ENCODE measurements around the gene ST6GALNAC3. TPM values are rescaled to one million over a fixed set of nuclear protein-coding genes. Genes with fewer than 3 reads are reported as not detected.

The ST6GALNAC3 gene
- total RNA-seq, 1 experiment from 2014 or later: 0.03 TPM

GRCh38 chr1:76314730-76315129 is 240.2 kb downstream of the ST6GALNAC3 start:
- Histone ChIP-seq H3K4me1 (ENCODE audit: control insufficient read depth, insufficient read depth, low read length) (no peaks in the 10 kb centered on the region), H3K9me3 (ENCODE audit: control insufficient read depth, insufficient read depth, low read depth, low read length) (no peaks in the 10 kb centered on the region), H3K27me3 (ENCODE audit: control insufficient read depth, insufficient read depth, low read length) (no peaks in the 10 kb centered on the region), H3K4me3 (ENCODE audit: low read depth in 2 of 2, low read length in 2 of 2) (no peak overlapping the region), H3K27ac (ENCODE audit: low read length) (no peak overlapping the region), H3K36me3 (ENCODE audit: control insufficient read depth, insufficient read depth, low read length) (no peaks in the 10 kb centered on the region)
- ChIA-PET POLR2A (no interaction called here), CTCF (no interaction called here)
- BruUV-seq (replicated peaks): no TSS peak
- no peak for ATAC-seq
- in situ Hi-C loops (cut with HindIII; ENCODE audit: low pct_unique_long_range_greater_than_20kb, low sequenced_read_pairs) (no loop called here), intact Hi-C loops (cut with micrococcal nuclease; ENCODE audit: unreplicated experiment) (no loop called here)
- no peak for TF ChIP-seq TCF7L2 (IDR thresholded peaks at IDR 0.05; ENCODE audit: low read depth, low read length)
- TF ChIP-seq SIN3A (IDR thresholded peaks at IDR 0.05; ENCODE audit: borderline replicate concordance, insufficient read depth, low read depth, low read length): no peak
- TF ChIP-seq REST (IDR thresholded peaks at IDR 0.05; ENCODE audit: insufficient read depth in 1 of 2, low read depth in 2 of 2, low read length in 1 of 2): no peak
- no peak for TF ChIP-seq POLR2AphosphoS5 (IDR thresholded peaks at IDR 0.05; ENCODE audit: low read depth, low read length)
- no peak for TF ChIP-seq CTCF (IDR thresholded peaks at IDR 0.05)
- no peak for DNase-seq (ENCODE audit: low read depth, low spot score)

- TF ChIP-seq POLR2AphosphoS5 (IDR thresholded peaks at IDR 0.05; ENCODE audit: low read depth, low read length) (no peak), SIN3A (IDR thresholded peaks at IDR 0.05; ENCODE audit: borderline replicate concordance, insufficient read depth, low read depth, low read length) (no peak), TCF7L2 (IDR thresholded peaks at IDR 0.05; ENCODE audit: low read depth, low read length) (no peak), REST (IDR thresholded peaks at IDR 0.05; ENCODE audit: insufficient read depth in 1 of 2, low read depth in 2 of 2, low read length in 1 of 2) (no peak), CTCF (IDR thresholded peaks at IDR 0.05) (no peak)
- intact Hi-C loops (cut with micrococcal nuclease; ENCODE audit: unreplicated experiment): no loop called here
- Histone ChIP-seq H3K4me1 (ENCODE audit: control insufficient read depth, insufficient read depth, low read length) (no peaks in the 10 kb centered on the region), H3K36me3 (ENCODE audit: control insufficient read depth, insufficient read depth, low read length) (no peaks in the 10 kb centered on the region), H3K9me3 (ENCODE audit: control insufficient read depth, insufficient read depth, low read depth, low read length) (no peaks in the 10 kb centered on the region), H3K4me3 (ENCODE audit: low read depth in 2 of 2, low read length in 2 of 2) (no peak overlapping the region), H3K27me3 (ENCODE audit: control insufficient read depth, insufficient read depth, low read length) (no peaks in the 10 kb centered on the region), H3K27ac (ENCODE audit: low read length) (no peak overlapping the region)
- in situ Hi-C loops (cut with HindIII; ENCODE audit: low pct_unique_long_range_greater_than_20kb, low sequenced_read_pairs): no loop called here
- DNase-seq (ENCODE audit: low read depth, low spot score) (no peak), ATAC-seq (no peak)
- POLR2A ChIA-PET: no interaction called here
- CTCF ChIA-PET: no interaction called here
- BruUV-seq (replicated peaks): no TSS peak
Measured at GRCh38 chr1:76317299-76317900, 242.9 kb downstream of the ST6GALNAC3 start.
